HepG2 (cell line): ENCODE data around the gene PSMB8. TPM values are rescaled to one million over a fixed set of nuclear protein-coding genes. Genes with fewer than 3 reads are reported as not detected.

Experiments used
- FOXJ3 ChIP-seq: sonication (generic); formaldehyde crosslinking; IDR thresholded peaks from 2 replicates; pipeline ENCODE4 v1.4.0; 2020; ENCODE audit warnings: missing genetic modification reagents, mild to moderate bottlenecking, borderline replicate concordance
- HNF4G ChIP-seq, 2 experiments: sonication (generic) in 1 of 2; formaldehyde crosslinking in 1 of 2; IDR thresholded peaks; 2 replicates each; pipeline versions ENCODE4 v1.4.0 to v1.6.1; 2011 to 2020; ENCODE audit warnings: borderline replicate concordance in 2 of 2, low read depth in 2 of 2, mild to moderate bottlenecking in 2 of 2, low read length in 1 of 2, missing genetic modification reagents in 1 of 2, moderate library complexity in 1 of 2
- KLF12 ChIP-seq: sonication (generic); formaldehyde crosslinking; IDR thresholded peaks from 2 replicates; pipeline ENCODE4 v1.4.0; 2020; ENCODE audit warnings: missing genetic modification reagents, borderline replicate concordance
- PBX2 ChIP-seq: IDR thresholded peaks from 2 replicates; pipeline ENCODE4 v1.6.1; 2016; ENCODE audit warnings: control low read depth
- RAD21 ChIP-seq: fragments of 450-650 bp; formaldehyde crosslinking; IDR thresholded peaks from 2 replicates; pipeline ENCODE4 v1.5.0; 2020; ENCODE audit warnings: mild to moderate bottlenecking
- RERE ChIP-seq: IDR thresholded peaks from 2 replicates; pipeline ENCODE4 v1.6.1; 2016; ENCODE audit warnings: low read depth, missing genetic modification reagents, missing compliant biosample characterization
- REXO4 ChIP-seq: sonication (generic); formaldehyde crosslinking; IDR thresholded peaks from 2 replicates; pipeline ENCODE4 v1.8.0; 2022; ENCODE audit warnings: missing genetic modification reagents, mild to moderate bottlenecking, borderline replicate concordance
- TRIM24 ChIP-seq: sonication (generic); formaldehyde crosslinking; IDR thresholded peaks from 2 replicates; pipeline ENCODE4 v1.8.0; 2022; ENCODE audit warnings: mild to moderate bottlenecking, missing genetic modification reagents
- ZKSCAN8 ChIP-seq: IDR thresholded peaks from 2 replicates; pipeline ENCODE4 v1.6.1; 2016; ENCODE audit warnings: borderline replicate concordance, missing genetic modification reagents, missing compliant biosample characterization
- ZNF142 ChIP-seq: sonication (generic); formaldehyde crosslinking; IDR thresholded peaks from 2 replicates; pipeline ENCODE4 v1.4.0; 2020; ENCODE audit warnings: missing genetic modification reagents
- ZNF230 ChIP-seq: sonication (generic); formaldehyde crosslinking; IDR thresholded peaks from 2 replicates; pipeline ENCODE4 v1.4.0; 2020; ENCODE audit warnings: mild to moderate bottlenecking, missing genetic modification reagents
- ZNF275 ChIP-seq: sonication (generic); formaldehyde crosslinking; IDR thresholded peaks from 2 replicates; pipeline ENCODE4 v1.8.0; 2022; ENCODE audit warnings: missing genetic modification reagents, mild to moderate bottlenecking, inconsistent platforms, borderline replicate concordance
- ZNF562 ChIP-seq: sonication (generic); formaldehyde crosslinking; IDR thresholded peaks from 2 replicates; pipeline ENCODE4 v1.8.0; 2022; ENCODE audit warnings: missing genetic modification reagents, borderline replicate concordance
- polyA plus RNA-seq, 8 experiments: library from polyadenylated mRNA; depleted of rRNA in 3 of 8; stranded (reverse) in 7 of 8; unstranded in 1 of 8; fragments of >200 nt; fragmentation: Illumina TruSeq in 4 of 8; extraction: Trizol in 4 of 8; gene quantifications; 2 replicates each; pipeline versions ENCODE4 v1.2.1 to v1.2.3, GENCODE V29; 2011 to 2016; ENCODE audit warnings: low read depth in 4 of 8, missing spikeins in 1 of 8, mixed read lengths in 1 of 8; ENCODE audit not compliant: insufficient read depth in 1 of 8
- total RNA-seq, 5 experiments: library from RNA; depleted of rRNA; stranded (reverse); fragments of >200 nt; fragmentation: Illumina TruSeq; extraction: Trizol; gene quantifications; 2 replicates each; pipeline ENCODE4 v1.2.3, GENCODE V29; 2016; ENCODE audit warnings: low read depth in 1 of 5

The PSMB8 gene
- total and polyA plus RNA-seq, 2 of the 13 experiments (the other 11 are each of a cell fraction or from before 2014, with no cell fraction given) = 30.7 to 64.7 TPM

- TF ChIP-seq ZNF142 (CRISPR knock-in tag) = peak; percentile 45; the same call in 1 of the 2 replicates
- TF ChIP-seq REXO4 (CRISPR knock-in tag) = no peak
- TF ChIP-seq ZNF275 = peak; percentile 83; the same call in 1 of the 2 replicates
- TF ChIP-seq ZKSCAN8 (CRISPR knock-in tag) = peak; percentile 82; the same call in 1 of the 2 replicates
- no peak for TF ChIP-seq PBX2 (CRISPR knock-in tag)
- no peak for TF ChIP-seq RERE (CRISPR knock-in tag)
- 0 out of 2 replicates have a peak, but pooled peaks have one; percentile 73 for TF ChIP-seq ZNF230 (CRISPR knock-in tag)
- peak; percentile 81; the same call in 1 of the 2 replicates for TF ChIP-seq FOXJ3
- no peak for TF ChIP-seq ZNF562 (CRISPR knock-in tag)
- no peak for TF ChIP-seq HNF4G (IDR thresholded peaks at IDR 0.05; ENCODE audit: borderline replicate concordance, low read depth, low read length)
- TF ChIP-seq HNF4G (CRISPR knock-in tag; IDR thresholded peaks at IDR 0.05; ENCODE audit: borderline replicate concordance, low read depth) = 0 out of 2 replicates have a peak, but pooled peaks have one; percentile 15
- no peak for TF ChIP-seq TRIM24 (CRISPR knock-in tag)
- TF ChIP-seq KLF12 (CRISPR knock-in tag) = peak; percentile 96
- TF ChIP-seq RAD21 (CRISPR knock-in tag) = peak; percentile 99
Measured at GRCh38 chr6:32838114-32838958, 5.5 kb downstream of the PSMB8 start, which contains the start of gene TAP2 (continued).
